IMR-90 (cell line): Measurements from ENCODE around the gene SCAF11. TPM values are rescaled to one million over a fixed set of nuclear protein-coding genes. Genes with fewer than 3 reads are reported as not detected.

ENCODE experiments used
- ATAC-seq: fragments of 200-7000 bp; cut with Tn5 transposase; 2 replicates; pipeline ENCODE4 v1.9.1; 2020; ENCODE audit warnings: low read depth, mild to moderate bottlenecking, moderate library complexity
- BruUV-seq: library from RNA; stranded (reverse); fragments of 400-500 nt; replicated peaks from 2 replicates; lab custom pipeline; 2021; lab: Mats Ljungman, UMichigan
- CTCF ChIA-PET: fragments of 300-600 bp; formaldehyde crosslinking; extraction: SDS; loops from one replicate; lab custom pipeline; 2021; ENCODE audit warnings: antibody characterized with exemption; lab: Yijun Ruan, JAX
- POLR2A ChIA-PET: fragments of 300-600 bp; sonication (Branson Sonifier 250); formaldehyde crosslinking; loops from one replicate; lab custom pipeline; 2022; ENCODE audit warnings: antibody characterized with exemption; ENCODE audit not compliant: unreplicated experiment; lab: Charles Lee
- DNase-seq: peaks from one replicate; pipeline ENCODE4 v3.0.0; 2013
- H2AFZ ChIP-seq: replicated peaks from 2 replicates; pipeline ENCODE3; 2013; ENCODE audit warnings: low read length, mild to moderate bottlenecking; ENCODE audit not compliant: poor library complexity
- H2AK5ac ChIP-seq: 2 replicates; pipeline ENCODE4 v1.6.1; 2013; ENCODE audit warnings: low read depth, low read length, inconsistent platforms
- H2AK9ac ChIP-seq: replicated peaks from 2 replicates; pipeline ENCODE3; 2013; ENCODE audit warnings: mild to moderate bottlenecking, low read depth, low read length, moderate library complexity; ENCODE audit not compliant: poor library complexity
- H2BK120ac ChIP-seq: 2 replicates; pipeline ENCODE4 v1.6.1; 2013; ENCODE audit warnings: low read depth, low read length, inconsistent platforms
- H2BK15ac ChIP-seq: 3 replicates; pipeline ENCODE4 v1.6.1; 2013; ENCODE audit warnings: low read depth, low read length, inconsistent platforms
- H2BK20ac ChIP-seq: 2 replicates; pipeline ENCODE4 v1.6.1; 2013; ENCODE audit warnings: low read depth, mild to moderate bottlenecking, inconsistent platforms, low read length, moderate library complexity
- H2BK5ac ChIP-seq: 2 replicates; pipeline ENCODE4 v1.6.1; 2013; ENCODE audit warnings: mild to moderate bottlenecking, low read depth, low read length, inconsistent platforms; ENCODE audit not compliant: poor library complexity, severe bottlenecking
- H3K14ac ChIP-seq: replicated peaks from 2 replicates; pipeline ENCODE4 v1.6.1; 2013; ENCODE audit warnings: low read depth, low read length, inconsistent platforms
- H3K18ac ChIP-seq: 2 replicates; pipeline ENCODE4 v1.6.1; 2013; ENCODE audit warnings: low read depth, low read length, control low read depth
- H3K23ac ChIP-seq: 2 replicates; pipeline ENCODE4 v1.6.1; 2013; ENCODE audit warnings: low read depth, low read length, inconsistent platforms
- H3K27ac ChIP-seq: 2 replicates; pipeline ENCODE4 v1.5.1; 2013; ENCODE audit warnings: mild to moderate bottlenecking, control low read depth, low read length; ENCODE audit not compliant: insufficient read depth
- H3K27me3 ChIP-seq: 2 replicates; pipeline ENCODE4 v1.6.1; 2013; ENCODE audit warnings: low read length; ENCODE audit not compliant: control insufficient read depth, insufficient read depth
- H3K36me3 ChIP-seq: 2 replicates; pipeline ENCODE4 v1.6.1; 2013; ENCODE audit warnings: low read length, mixed read lengths; ENCODE audit not compliant: control insufficient read depth, insufficient read depth
- H3K4ac ChIP-seq: 2 replicates; pipeline ENCODE4 v1.6.1; 2013; ENCODE audit warnings: low read depth, low read length, inconsistent platforms
- H3K4me1 ChIP-seq: 2 replicates; pipeline ENCODE4 v1.6.1; 2013; ENCODE audit warnings: low read length, mixed read lengths; ENCODE audit not compliant: control insufficient read depth, insufficient read depth
- H3K4me2 ChIP-seq: 2 replicates; pipeline ENCODE4 v1.6.1; 2013; ENCODE audit warnings: low read depth, mild to moderate bottlenecking, control low read depth, low read length, moderate library complexity
- H3K4me3 ChIP-seq: 2 replicates; pipeline ENCODE4 v1.5.1; 2013; ENCODE audit warnings: low read depth, mild to moderate bottlenecking, control low read depth, low read length, moderate library complexity; ENCODE audit not compliant: insufficient read depth
- H3K56ac ChIP-seq: 2 replicates; pipeline ENCODE4 v1.6.1; 2013; ENCODE audit warnings: low read length, inconsistent platforms; ENCODE audit not compliant: insufficient read depth; ENCODE audit errors: extremely low read depth
- H3K79me1 ChIP-seq, 2 experiments: 2 replicates each; pipeline ENCODE4 v1.6.1; 2013; ENCODE audit warnings: low read length in 2 of 2, inconsistent platforms in 1 of 2, low read depth in 1 of 2
- H3K9ac ChIP-seq: 2 replicates; pipeline ENCODE4 v1.6.1; 2013; ENCODE audit warnings: low read depth, low read length, control low read depth
- H3K9me1 ChIP-seq: 2 replicates; pipeline ENCODE4 v1.6.1; 2013; ENCODE audit warnings: low read length, inconsistent platforms; ENCODE audit not compliant: insufficient read depth
- H3K9me3 ChIP-seq: 2 replicates; pipeline ENCODE4 v1.6.1; 2013; ENCODE audit warnings: low read length; ENCODE audit not compliant: control insufficient read depth, insufficient read depth
- H4K20me1 ChIP-seq: 2 replicates; pipeline ENCODE4 v1.6.1; 2013; ENCODE audit warnings: low read length, inconsistent platforms; ENCODE audit not compliant: insufficient read depth
- H4K5ac ChIP-seq: 2 replicates; pipeline ENCODE4 v1.6.1; 2013; ENCODE audit warnings: mild to moderate bottlenecking, low read depth, low read length, control low read depth
- H4K8ac ChIP-seq, 2 experiments: 2 replicates each; pipeline ENCODE4 v1.6.1; 2013; ENCODE audit warnings: low read depth in 2 of 2, low read length in 2 of 2, control low read depth in 1 of 2, inconsistent platforms in 1 of 2
- H4K91ac ChIP-seq: 2 replicates; pipeline ENCODE4 v1.6.1; 2013; ENCODE audit warnings: low read depth, low read length, inconsistent platforms; ENCODE audit not compliant: insufficient read depth
- BHLHE40 ChIP-seq: fragments of 150-350 bp; IDR thresholded peaks from 2 replicates; pipeline ENCODE4 v1.6.1; 2016; ENCODE audit warnings: mild to moderate bottlenecking, low read depth, low read length
- CEBPB ChIP-seq: IDR thresholded peaks from 2 replicates; pipeline ENCODE4 v1.6.1; 2012; ENCODE audit warnings: low read depth, low read length, improper control_type of control experiment
- CTCF ChIP-seq: conservative IDR thresholded peaks from 2 replicates; pipeline ENCODE4 v1.5.1; 2012; ENCODE audit warnings: mild to moderate bottlenecking, low read depth, low read length, improper control_type of control experiment
- MAZ ChIP-seq: IDR thresholded peaks from 2 replicates; pipeline ENCODE4 v1.6.1; 2012; ENCODE audit warnings: low read depth, mild to moderate bottlenecking, low read length, improper control_type of control experiment, moderate library complexity, borderline replicate concordance
- RAD21 ChIP-seq: IDR thresholded peaks from 2 replicates; pipeline ENCODE4 v1.6.1; 2012; ENCODE audit warnings: low read length, improper control_type of control experiment
- RFX5 ChIP-seq: IDR thresholded peaks from 2 replicates; pipeline ENCODE4 v1.8.0; 2012; ENCODE audit warnings: low read depth, mild to moderate bottlenecking, low read length, moderate library complexity
- USF2 ChIP-seq: fragments of 150-350 bp; IDR thresholded peaks from 2 replicates; pipeline ENCODE4 v1.6.1; 2017; ENCODE audit warnings: mild to moderate bottlenecking, antibody characterized with exemption, low read length, low read depth
- WGBS, 2 experiments: methylation state at CpG; one replicate each; pipeline versions ENCODE4 v1.1.5 to v1.1.7; 2013; ENCODE audit warnings: missing lambda C conversion rate in 2 of 2; ENCODE audit not compliant: insufficient read length in 1 of 2; ENCODE audit errors: extremely low coverage in 2 of 2; 5-methylcytosine and 5-hydroxymethylcytosine counted together
- dilution Hi-C: fragments of 300-500 bp; cut with HindIII; formaldehyde crosslinking; loops from one replicate; pipeline ENCODE4 v1.14.3; 2018; ENCODE audit warnings: low sequenced_read_pairs; ENCODE audit not compliant: unreplicated experiment
- in situ Hi-C: fragments of 300-500 bp; cut with MboI; formaldehyde crosslinking; loops from 3 replicates; pipeline ENCODE4 v1.14.3; 2019; ENCODE audit warnings: low sequenced_read_pairs, inconsistent platforms, mixed read lengths
- intact Hi-C: fragments of 100-400 bp; cut with micrococcal nuclease; formaldehyde crosslinking; loops from 2 replicates; pipeline ENCODE4 v1.10.0; 2022
- polyA plus RNA-seq, 3 experiments: library from polyadenylated mRNA; depleted of rRNA; stranded (reverse); fragments of >200 nt; gene quantifications; 2 replicates each; pipeline ENCODE4 v1.2.3, GENCODE V29; 2012; ENCODE audit warnings: low replicate concordance in 1 of 3
- total RNA-seq: library from RNA; depleted of rRNA; stranded (reverse); fragments of >200 nt; gene quantifications from 2 replicates; pipeline ENCODE4 v1.2.3, GENCODE V29; 2012

Gene SCAF11
- total and polyA plus RNA-seq, 2 of the 4 experiments (the other 2 are of a cell fraction): 33.9 to 70.4 TPM

- Histone ChIP-seq H4K91ac (no peak overlapping the region; the same call in 1 of the 2 replicates), H2BK5ac (no peak overlapping the region), H4K5ac (no peak overlapping the region), H3K23ac (no peak overlapping the region), H3K9me1 (peaks cover 9% of the 10 kb centered on the region), H3K56ac (no peak overlapping the region), H2AK5ac (no peak overlapping the region), H3K9me3 (peaks cover 3% of the 10 kb centered on the region; the same call in 1 of the 2 replicates), H2AFZ (no peak overlapping the region), H2BK15ac (no peak overlapping the region), H4K8ac (peak overlapping the region in 1 of 2 experiments; percentile 40; a peak in 1 of 4 replicates), H3K4ac (no peak overlapping the region), H3K27me3 (no peaks in the 10 kb centered on the region), H2BK120ac (no peak overlapping the region), H3K79me1 (peaks cover 14 to 22% of the 10 kb centered on the region in 2 experiments; a peak in 3 of 4 replicates), H2BK20ac (no peak overlapping the region), H3K4me2 (peak overlapping the region; percentile 79; the same call in 1 of the 2 replicates), H4K20me1 (no peaks in the 10 kb centered on the region), H3K4me3 (no peak overlapping the region), H3K4me1 (peaks cover 4% of the 10 kb centered on the region; the same call in 1 of the 2 replicates), H2AK9ac (no peak overlapping the region), H3K9ac (no peak overlapping the region), H3K36me3 (peaks cover 13% of the 10 kb centered on the region), H3K14ac (no peak overlapping the region), H3K27ac (no peak overlapping the region), H3K18ac (no peak overlapping the region)
- ChIA-PET POLR2A (no interaction called here), CTCF (no interaction called here)
- BruUV-seq: no TSS peak
- dilution Hi-C loops: no loop called here
- WGBS, 2 experiments: 20% methylated on average over 1 of the region's 8 CpGs; no CpG with 5 or more reads in 1 of the 2 experiments
- DNase-seq (peak; percentile 24), ATAC-seq (peak; percentile 27; the same call in 1 of the 2 replicates)
- intact Hi-C loops: no loop called here
- TF ChIP-seq RFX5: no peak
- TF ChIP-seq MAZ: no peak
- TF ChIP-seq BHLHE40: no peak
- no peak for TF ChIP-seq RAD21
- no peak for TF ChIP-seq CTCF
- TF ChIP-seq USF2: no peak
- no peak for TF ChIP-seq CEBPB
- in situ Hi-C loops: no loop called here
Observed at GRCh38 chr12:45878630-45879255, 111.6 kb downstream of the SCAF11 start.
